ENCODE results near the gene BASP1. TPM values are rescaled to one million over a fixed set of nuclear protein-coding genes. Genes with fewer than 3 reads are reported as not detected.

The BASP1 gene
- total and polyA plus RNA-seq, 2 experiments from 2014 or later, result 134 to 183 TPM

DNA sequence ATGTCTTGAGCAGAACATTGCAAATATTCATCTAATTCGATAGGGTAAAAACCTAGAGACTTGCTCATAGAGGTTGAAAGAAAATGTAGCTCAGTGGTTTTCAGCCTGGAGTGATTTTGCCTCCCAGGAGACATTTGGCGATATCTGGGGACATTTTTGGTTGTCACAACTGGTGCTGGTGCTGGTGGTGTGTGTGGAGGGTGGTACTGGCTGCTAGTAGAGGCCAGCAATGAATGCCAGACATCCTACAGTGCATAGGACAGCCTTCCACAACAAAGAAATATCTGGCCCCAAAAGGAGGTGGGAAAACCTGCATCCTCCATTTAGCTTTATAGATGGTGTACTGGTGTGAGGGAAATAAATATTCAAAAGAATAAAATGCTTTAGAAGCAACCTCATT is 2.1 kb upstream of the BASP1 start:
- DNase-seq (ENCODE audit: low spot score), result no peak
- Histone ChIP-seq H3K4me3 (no peak overlapping the region), H3K79me2 (peaks cover 33% of the 10 kb centered on the region), H2AFZ (no peak overlapping the region), H3K9me2 (replicated peaks; ENCODE audit: insufficient read depth) (no peaks in the 10 kb centered on the region), H3K4me2 (peak overlapping the region; percentile 81), H3K9me3 (ENCODE audit: low read depth) (no peaks in the 10 kb centered on the region), H3K36me3 (replicated peaks; ENCODE audit: insufficient read depth, low read depth) (no peaks in the 10 kb centered on the region), H3K27me3 (no peaks in the 10 kb centered on the region), H4K20me1 (ENCODE audit: insufficient read depth, poor library complexity, severe bottlenecking) (peaks cover 10% of the 10 kb centered on the region), H3K27ac (no peak overlapping the region), H3K4me1 (ENCODE audit: insufficient read depth) (peaks cover 20% of the 10 kb centered on the region)
- 92% methylated on average over 2 of the region's 2 CpGs for WGBS (ENCODE audit: low lambda C conversion rate, missing lambda C conversion rate)
- TF ChIP-seq CTCF (IDR thresholded peaks at IDR 0.05; ENCODE audit: poor library complexity) (no peak), EZH2 (IDR thresholded peaks at IDR 0.05; ENCODE audit: borderline replicate concordance) (no peak), EZH2phosphoT487 (IDR thresholded peaks at IDR 0.05; ENCODE audit: low read depth, severe bottlenecking, unreplicated experiment) (no peak)

GRCh38 chr5:17216176-17216973 is 1.1 kb upstream of the BASP1 start:
- 1% methylated on average over 59 of the region's 59 CpGs for WGBS (ENCODE audit: low lambda C conversion rate, missing lambda C conversion rate)
- Histone ChIP-seq H3K27ac (peak overlapping the region; percentile 78), H3K4me2 (peak overlapping the region; percentile 81), H3K9me3 (ENCODE audit: low read depth) (no peaks in the 10 kb centered on the region), H3K79me2 (peaks cover 43% of the 10 kb centered on the region), H3K4me3 (peak overlapping the region; percentile 40), H3K4me1 (ENCODE audit: insufficient read depth) (peaks cover 20% of the 10 kb centered on the region), H3K27me3 (no peaks in the 10 kb centered on the region), H3K36me3 (replicated peaks; ENCODE audit: insufficient read depth, low read depth) (no peaks in the 10 kb centered on the region), H2AFZ (peak overlapping the region; percentile 69), H3K9me2 (replicated peaks; ENCODE audit: insufficient read depth) (no peaks in the 10 kb centered on the region), H4K20me1 (ENCODE audit: insufficient read depth, poor library complexity, severe bottlenecking) (peaks cover 20% of the 10 kb centered on the region)
- DNase-seq (ENCODE audit: low spot score), result peak; percentile 89
- TF ChIP-seq CTCF (IDR thresholded peaks at IDR 0.05; ENCODE audit: poor library complexity), result peak; percentile 87
- TF ChIP-seq EZH2phosphoT487 (IDR thresholded peaks at IDR 0.05; ENCODE audit: low read depth, severe bottlenecking, unreplicated experiment), result no peak
- TF ChIP-seq EZH2 (IDR thresholded peaks at IDR 0.05; ENCODE audit: borderline replicate concordance), result no peak

GRCh38 chr5:17216974-17217492 is 398 bp upstream of the BASP1 start:
- H3K27ac ChIP-seq, result peak overlapping the region; percentile 78
- WGBS (ENCODE audit: low lambda C conversion rate, missing lambda C conversion rate), result 0% methylated on average over 3 of the region's 22 CpGs
- H2AFZ ChIP-seq, result peak overlapping the region; percentile 69

More at GRCh38 chr5:17216974-17217492, 398 bp upstream of the BASP1 start:
- peaks cover 27% of the 10 kb centered on the region for H4K20me1 ChIP-seq (ENCODE audit: insufficient read depth, poor library complexity, severe bottlenecking)
- H3K79me2 ChIP-seq, result peaks cover 50% of the 10 kb centered on the region
- TF ChIP-seq EZH2 (IDR thresholded peaks at IDR 0.05; ENCODE audit: borderline replicate concordance), result no peak
- TF ChIP-seq CTCF (IDR thresholded peaks at IDR 0.05; ENCODE audit: poor library complexity), result no peak
- TF ChIP-seq EZH2phosphoT487 (IDR thresholded peaks at IDR 0.05; ENCODE audit: low read depth, severe bottlenecking, unreplicated experiment), result no peak
- H3K4me2 ChIP-seq, result peak overlapping the region; percentile 81
- H3K36me3 ChIP-seq (replicated peaks; ENCODE audit: insufficient read depth, low read depth), result no peaks in the 10 kb centered on the region
- peaks cover 25% of the 10 kb centered on the region for H3K4me1 ChIP-seq (ENCODE audit: insufficient read depth)
- peak overlapping the region; percentile 40 for H3K4me3 ChIP-seq
- no peaks in the 10 kb centered on the region for H3K9me2 ChIP-seq (replicated peaks; ENCODE audit: insufficient read depth)
- no peaks in the 10 kb centered on the region for H3K9me3 ChIP-seq (ENCODE audit: low read depth)
- peak; percentile 81 for DNase-seq (ENCODE audit: low spot score)
- H3K27me3 ChIP-seq, result no peaks in the 10 kb centered on the region

Measured in hepatocyte (in vitro differentiated cells).